ENCODE data around the gene C10orf71.

The C10orf71 gene

GRCh38 chr10:49332333-49332732 lies 33.4 kb downstream of the C10orf71 start:
- DNase-seq (ENCODE audit: low spot score) = no peak

GRCh38 chr10:49332768-49333167 lies 33.8 kb downstream of the C10orf71 start:
- no peak for DNase-seq (ENCODE audit: low spot score)

GRCh38 chr10:49333192-49333591 lies 34.2 kb downstream of the C10orf71 start:
- no peak for DNase-seq (ENCODE audit: low spot score)

GRCh38 chr10:49334964-49335363 lies 36.0 kb downstream of the C10orf71 start:
- DNase-seq (ENCODE audit: low spot score) = no peak

GRCh38 chr10:49335364-49335972 lies 36.5 kb downstream of the C10orf71 start:
- DNase-seq (ENCODE audit: low spot score) = no peak

GRCh38 chr10:49338604-49339003 lies 39.6 kb downstream of the C10orf71 start:
- DNase-seq (ENCODE audit: low spot score) = no peak

- no peak for DNase-seq (ENCODE audit: low spot score)
Measured at GRCh38 chr10:49344840-49345239, 45.9 kb downstream of the C10orf71 start.

GRCh38 chr10:49347342-49347741 lies 48.4 kb downstream of the C10orf71 start:
- no peak for DNase-seq (ENCODE audit: low spot score)

- no peak for DNase-seq (ENCODE audit: low spot score)
Measured at GRCh38 chr10:49347827-49348226, 48.9 kb downstream of the C10orf71 start.

- no peak for DNase-seq (ENCODE audit: low spot score)
Measured at GRCh38 chr10:49348593-49348992, 49.6 kb downstream of the C10orf71 start.

- no peak for DNase-seq (ENCODE audit: low spot score)
Measured at GRCh38 chr10:49349390-49349789, 50.4 kb downstream of the C10orf71 start.

GRCh38 chr10:49350138-49350537 lies 51.2 kb downstream of the C10orf71 start:
- no peak for DNase-seq (ENCODE audit: low spot score)

GRCh38 chr10:49350846-49351532 lies 52.0 kb downstream of the C10orf71 start:
- DNase-seq (ENCODE audit: low spot score) = no peak

- no peak for DNase-seq (ENCODE audit: low spot score)
Measured at GRCh38 chr10:49351669-49352068, 52.7 kb downstream of the C10orf71 start.

- no peak for DNase-seq (ENCODE audit: low spot score)
Measured at GRCh38 chr10:49352323-49352722, 53.4 kb downstream of the C10orf71 start.

GRCh38 chr10:49353026-49353894 lies 54.3 kb downstream of the C10orf71 start:
- no peak for DNase-seq (ENCODE audit: low spot score)

GRCh38 chr10:49353895-49354566 lies 55.1 kb downstream of the C10orf71 start:
- DNase-seq (ENCODE audit: low spot score) = no peak

GRCh38 chr10:49354593-49354992 lies 55.6 kb downstream of the C10orf71 start:
- no peak for DNase-seq (ENCODE audit: low spot score)

GRCh38 chr10:49355221-49355620 lies 56.3 kb downstream of the C10orf71 start:
- DNase-seq (ENCODE audit: low spot score) = no peak

GRCh38 chr10:49356181-49356580 lies 57.2 kb downstream of the C10orf71 start:
- DNase-seq (ENCODE audit: low spot score) = no peak

- DNase-seq (ENCODE audit: low spot score) = no peak
Measured at GRCh38 chr10:49356944-49357343, 58.0 kb downstream of the C10orf71 start.

GRCh38 chr10:49357910-49358309 lies 58.9 kb downstream of the C10orf71 start:
- no peak for DNase-seq (ENCODE audit: low spot score)

All from SK-N-DZ (cell line).